ENCODE data around the gene RTEL1. TPM values are rescaled to one million over a fixed set of nuclear protein-coding genes. Genes with fewer than 3 reads are reported as not detected.

RTEL1 gene, protein sequence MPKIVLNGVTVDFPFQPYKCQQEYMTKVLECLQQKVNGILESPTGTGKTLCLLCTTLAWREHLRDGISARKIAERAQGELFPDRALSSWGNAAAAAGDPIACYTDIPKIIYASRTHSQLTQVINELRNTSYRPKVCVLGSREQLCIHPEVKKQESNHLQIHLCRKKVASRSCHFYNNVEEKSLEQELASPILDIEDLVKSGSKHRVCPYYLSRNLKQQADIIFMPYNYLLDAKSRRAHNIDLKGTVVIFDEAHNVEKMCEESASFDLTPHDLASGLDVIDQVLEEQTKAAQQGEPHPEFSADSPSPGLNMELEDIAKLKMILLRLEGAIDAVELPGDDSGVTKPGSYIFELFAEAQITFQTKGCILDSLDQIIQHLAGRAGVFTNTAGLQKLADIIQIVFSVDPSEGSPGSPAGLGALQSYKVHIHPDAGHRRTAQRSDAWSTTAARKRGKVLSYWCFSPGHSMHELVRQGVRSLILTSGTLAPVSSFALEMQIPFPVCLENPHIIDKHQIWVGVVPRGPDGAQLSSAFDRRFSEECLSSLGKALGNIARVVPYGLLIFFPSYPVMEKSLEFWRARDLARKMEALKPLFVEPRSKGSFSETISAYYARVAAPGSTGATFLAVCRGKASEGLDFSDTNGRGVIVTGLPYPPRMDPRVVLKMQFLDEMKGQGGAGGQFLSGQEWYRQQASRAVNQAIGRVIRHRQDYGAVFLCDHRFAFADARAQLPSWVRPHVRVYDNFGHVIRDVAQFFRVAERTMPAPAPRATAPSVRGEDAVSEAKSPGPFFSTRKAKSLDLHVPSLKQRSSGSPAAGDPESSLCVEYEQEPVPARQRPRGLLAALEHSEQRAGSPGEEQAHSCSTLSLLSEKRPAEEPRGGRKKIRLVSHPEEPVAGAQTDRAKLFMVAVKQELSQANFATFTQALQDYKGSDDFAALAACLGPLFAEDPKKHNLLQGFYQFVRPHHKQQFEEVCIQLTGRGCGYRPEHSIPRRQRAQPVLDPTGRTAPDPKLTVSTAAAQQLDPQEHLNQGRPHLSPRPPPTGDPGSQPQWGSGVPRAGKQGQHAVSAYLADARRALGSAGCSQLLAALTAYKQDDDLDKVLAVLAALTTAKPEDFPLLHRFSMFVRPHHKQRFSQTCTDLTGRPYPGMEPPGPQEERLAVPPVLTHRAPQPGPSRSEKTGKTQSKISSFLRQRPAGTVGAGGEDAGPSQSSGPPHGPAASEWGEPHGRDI (N-terminal part only)
- polyA plus RNA-seq (29.2 and 31.9 TPM in 2 replicates), polyA minus RNA-seq (10.7 and 17.8 TPM in 2 replicates)

DNA sequence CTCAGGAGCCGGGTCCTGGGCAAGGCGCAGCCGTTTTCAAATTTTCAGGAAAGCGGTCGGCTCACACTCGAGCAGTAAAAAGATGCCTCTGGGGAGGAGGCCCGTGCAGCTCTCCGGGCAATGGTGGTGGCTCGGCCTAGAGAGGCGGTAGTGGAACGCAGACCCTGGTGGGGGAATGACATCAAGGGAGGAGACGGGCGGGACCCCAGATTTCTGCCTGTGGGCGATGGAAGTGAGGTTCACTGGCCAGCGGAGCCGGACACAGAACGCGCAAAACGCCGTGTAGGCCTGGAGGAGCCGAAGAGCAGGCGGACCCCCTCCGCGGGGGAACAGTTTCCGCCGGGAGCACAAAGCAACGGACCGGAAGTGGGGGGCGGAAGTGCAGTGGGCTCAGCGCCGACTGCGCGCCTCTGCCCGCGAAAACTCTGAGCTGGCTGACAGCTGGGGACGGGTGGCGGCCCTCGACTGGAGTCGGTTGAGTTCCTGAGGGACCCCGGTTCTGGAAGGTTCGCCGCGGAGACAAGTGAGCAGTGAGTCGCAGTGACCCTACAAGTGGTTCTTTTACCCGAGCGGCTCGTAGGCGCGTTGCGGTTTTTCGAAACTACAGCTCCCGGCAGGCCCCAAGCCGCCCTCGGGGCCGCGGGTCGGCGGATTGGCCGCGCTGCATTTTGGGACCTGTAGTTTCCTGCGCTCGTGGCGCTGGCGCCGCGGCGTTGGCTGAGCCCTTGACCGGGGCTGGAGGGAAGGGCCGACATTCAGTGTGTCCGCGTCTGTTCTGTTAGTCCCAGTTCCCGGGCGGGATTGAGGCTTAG is at the start of gene RTEL1:
RTEL1 (plus strand) TSS at position 376 of the 812 bp plus-strand sequence. CDS start 1,091 bp downstream, outside the sequence.
- no peaks in the 10 kb centered on the region for H3K27me3 ChIP-seq (ENCODE audit: insufficient read depth, low read depth, low read length)
- no peaks in the 10 kb centered on the region for H3K79me2 ChIP-seq (replicated peaks; ENCODE audit: insufficient read depth, low read length)
- H2AFZ ChIP-seq (ENCODE audit: low read depth, low read length) = peak within 1 kb of the TSS; percentile 32
- H3F3A ChIP-seq (ENCODE audit: insufficient read depth, low read length, poor library complexity, severe bottlenecking) = no peaks in the 10 kb centered on the region
- peak within 1 kb of the TSS; percentile 86 for H3K4me3 ChIP-seq (ENCODE audit: low read length)
- H3K27ac ChIP-seq (ENCODE audit: low read length) = peak within 1 kb of the TSS; percentile 55
- no peaks in the 10 kb centered on the region for H3K36me3 ChIP-seq (ENCODE audit: insufficient read depth, low read length)
- H3K9me2 ChIP-seq (ENCODE audit: insufficient read depth, low read length) = no peaks in the 10 kb centered on the region
- TF ChIP-seq MXI1 (conservative IDR thresholded peaks at IDR 0.05; ENCODE audit: poor library complexity, severe bottlenecking) = peak; percentile 95
- TF ChIP-seq SMC3 (conservative IDR thresholded peaks at IDR 0.05; ENCODE audit: poor library complexity) = peak; percentile 48
- TF ChIP-seq EP300 (conservative IDR thresholded peaks at IDR 0.05; ENCODE audit: poor library complexity, severe bottlenecking) = peak; percentile 65
- TF ChIP-seq POLR2AphosphoS5 (IDR thresholded peaks at IDR 0.05) = peak; percentile 63
- no peak for TF ChIP-seq TAF1 (IDR thresholded peaks at IDR 0.05; ENCODE audit: low read depth)
- no peak for TF ChIP-seq RAD21 (conservative IDR thresholded peaks at IDR 0.05)
- TF ChIP-seq, protein P1, sequence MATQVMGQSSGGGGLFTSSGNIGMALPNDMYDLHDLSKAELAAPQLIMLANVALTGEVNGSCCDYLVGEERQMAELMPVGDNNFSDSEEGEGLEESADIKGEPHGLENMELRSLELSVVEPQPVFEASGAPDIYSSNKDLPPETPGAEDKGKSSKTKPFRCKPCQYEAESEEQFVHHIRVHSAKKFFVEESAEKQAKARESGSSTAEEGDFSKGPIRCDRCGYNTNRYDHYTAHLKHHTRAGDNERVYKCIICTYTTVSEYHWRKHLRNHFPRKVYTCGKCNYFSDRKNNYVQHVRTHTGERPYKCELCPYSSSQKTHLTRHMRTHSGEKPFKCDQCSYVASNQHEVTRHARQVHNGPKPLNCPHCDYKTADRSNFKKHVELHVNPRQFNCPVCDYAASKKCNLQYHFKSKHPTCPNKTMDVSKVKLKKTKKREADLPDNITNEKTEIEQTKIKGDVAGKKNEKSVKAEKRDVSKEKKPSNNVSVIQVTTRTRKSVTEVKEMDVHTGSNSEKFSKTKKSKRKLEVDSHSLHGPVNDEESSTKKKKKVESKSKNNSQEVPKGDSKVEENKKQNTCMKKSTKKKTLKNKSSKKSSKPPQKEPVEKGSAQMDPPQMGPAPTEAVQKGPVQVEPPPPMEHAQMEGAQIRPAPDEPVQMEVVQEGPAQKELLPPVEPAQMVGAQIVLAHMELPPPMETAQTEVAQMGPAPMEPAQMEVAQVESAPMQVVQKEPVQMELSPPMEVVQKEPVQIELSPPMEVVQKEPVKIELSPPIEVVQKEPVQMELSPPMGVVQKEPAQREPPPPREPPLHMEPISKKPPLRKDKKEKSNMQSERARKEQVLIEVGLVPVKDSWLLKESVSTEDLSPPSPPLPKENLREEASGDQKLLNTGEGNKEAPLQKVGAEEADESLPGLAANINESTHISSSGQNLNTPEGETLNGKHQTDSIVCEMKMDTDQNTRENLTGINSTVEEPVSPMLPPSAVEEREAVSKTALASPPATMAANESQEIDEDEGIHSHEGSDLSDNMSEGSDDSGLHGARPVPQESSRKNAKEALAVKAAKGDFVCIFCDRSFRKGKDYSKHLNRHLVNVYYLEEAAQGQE (IDR thresholded peaks at IDR 0.05; ENCODE audit: borderline replicate concordance) = no peak
- TF ChIP-seq, protein P2, sequence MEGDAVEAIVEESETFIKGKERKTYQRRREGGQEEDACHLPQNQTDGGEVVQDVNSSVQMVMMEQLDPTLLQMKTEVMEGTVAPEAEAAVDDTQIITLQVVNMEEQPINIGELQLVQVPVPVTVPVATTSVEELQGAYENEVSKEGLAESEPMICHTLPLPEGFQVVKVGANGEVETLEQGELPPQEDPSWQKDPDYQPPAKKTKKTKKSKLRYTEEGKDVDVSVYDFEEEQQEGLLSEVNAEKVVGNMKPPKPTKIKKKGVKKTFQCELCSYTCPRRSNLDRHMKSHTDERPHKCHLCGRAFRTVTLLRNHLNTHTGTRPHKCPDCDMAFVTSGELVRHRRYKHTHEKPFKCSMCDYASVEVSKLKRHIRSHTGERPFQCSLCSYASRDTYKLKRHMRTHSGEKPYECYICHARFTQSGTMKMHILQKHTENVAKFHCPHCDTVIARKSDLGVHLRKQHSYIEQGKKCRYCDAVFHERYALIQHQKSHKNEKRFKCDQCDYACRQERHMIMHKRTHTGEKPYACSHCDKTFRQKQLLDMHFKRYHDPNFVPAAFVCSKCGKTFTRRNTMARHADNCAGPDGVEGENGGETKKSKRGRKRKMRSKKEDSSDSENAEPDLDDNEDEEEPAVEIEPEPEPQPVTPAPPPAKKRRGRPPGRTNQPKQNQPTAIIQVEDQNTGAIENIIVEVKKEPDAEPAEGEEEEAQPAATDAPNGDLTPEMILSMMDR (IDR thresholded peaks at IDR 0.05; ENCODE audit: poor library complexity, severe bottlenecking) = peak; percentile 26
- TF ChIP-seq EZH2 (IDR thresholded peaks at IDR 0.05; ENCODE audit: borderline replicate concordance, insufficient read depth, low read length, poor library complexity, severe bottlenecking) = no peak
- no peaks in the 10 kb centered on the region for H4K20me1 ChIP-seq (ENCODE audit: insufficient read depth)
- peak within 1 kb of the TSS; percentile 78 for H3K4me2 ChIP-seq (ENCODE audit: low read length)
- peak within 1 kb of the TSS; percentile 64 for H3K9ac ChIP-seq (ENCODE audit: low read length)
- H3K9me3 ChIP-seq (ENCODE audit: low read length) = no peaks in the 10 kb centered on the region
